ENCODE measurements around the gene PLEKHG1.

Gene PLEKHG1

GRCh38 chr6:150622476-150622875 is 22.8 kb downstream of the PLEKHG1 start:
- no peaks in the 10 kb centered on the region for H3K27me3 ChIP-seq (ENCODE audit: control insufficient read depth, insufficient read depth, low read length)
- peak overlapping the region; percentile 3 for H3K4me2 ChIP-seq (ENCODE audit: low read length)
- peaks cover 75% of the 10 kb centered on the region for H3K79me2 ChIP-seq
- H3K27ac ChIP-seq = no peak overlapping the region
- H3K4me3 ChIP-seq (ENCODE audit: low read depth, low read length) = no peak overlapping the region
- H3K4me1 ChIP-seq = peaks cover 33% of the 10 kb centered on the region
- H3K9ac ChIP-seq = no peak overlapping the region
- H3K36me3 ChIP-seq (ENCODE audit: control insufficient read depth, insufficient read depth, low read length) = no peaks in the 10 kb centered on the region
- no peak for TF ChIP-seq CTCF (IDR thresholded peaks at IDR 0.05)
- no peak overlapping the region for H2AFZ ChIP-seq
- H3K9me3 ChIP-seq (ENCODE audit: control insufficient read depth, low read length) = no peaks in the 10 kb centered on the region

GRCh38 chr6:150622941-150623874 is 23.5 kb downstream of the PLEKHG1 start:
- H2AFZ ChIP-seq = no peak overlapping the region
- peaks cover 76% of the 10 kb centered on the region for H3K79me2 ChIP-seq
- no peaks in the 10 kb centered on the region for H3K9me3 ChIP-seq (ENCODE audit: control insufficient read depth, low read length)
- peaks cover 35% of the 10 kb centered on the region for H3K4me1 ChIP-seq
- H3K36me3 ChIP-seq (ENCODE audit: control insufficient read depth, insufficient read depth, low read length) = no peaks in the 10 kb centered on the region
- H3K27me3 ChIP-seq (ENCODE audit: control insufficient read depth, insufficient read depth, low read length) = no peaks in the 10 kb centered on the region
- peak overlapping the region; percentile 29 for H3K4me2 ChIP-seq (ENCODE audit: low read length)
- H3K27ac ChIP-seq = peak overlapping the region; percentile 21
- no peak overlapping the region for H3K4me3 ChIP-seq (ENCODE audit: low read depth, low read length)
- no peak for TF ChIP-seq CTCF (IDR thresholded peaks at IDR 0.05)
- H3K9ac ChIP-seq = no peak overlapping the region

- Histone ChIP-seq H3K4me2 (ENCODE audit: low read length) (no peak overlapping the region), H3K27me3 (ENCODE audit: control insufficient read depth, insufficient read depth, low read length) (no peaks in the 10 kb centered on the region), H3K9ac (no peak overlapping the region), H2AFZ (no peak overlapping the region), H3K79me2 (peaks cover 82% of the 10 kb centered on the region), H3K4me3 (ENCODE audit: low read depth, low read length) (no peak overlapping the region), H3K27ac (no peak overlapping the region), H3K9me3 (ENCODE audit: control insufficient read depth, low read length) (no peaks in the 10 kb centered on the region), H3K36me3 (ENCODE audit: control insufficient read depth, insufficient read depth, low read length) (no peaks in the 10 kb centered on the region), H3K4me1 (peaks cover 39% of the 10 kb centered on the region)
- no peak for TF ChIP-seq CTCF (IDR thresholded peaks at IDR 0.05)
These were observed 24.5 kb downstream of the PLEKHG1 start for GRCh38 chr6:150624191-150624590.

- no peaks in the 10 kb centered on the region for H3K36me3 ChIP-seq (ENCODE audit: control insufficient read depth, insufficient read depth, low read length)
- peaks cover 36% of the 10 kb centered on the region for H3K4me1 ChIP-seq
- H2AFZ ChIP-seq = no peak overlapping the region
- no peak overlapping the region for H3K4me2 ChIP-seq (ENCODE audit: low read length)
- peaks cover 79% of the 10 kb centered on the region for H3K79me2 ChIP-seq
- H3K9me3 ChIP-seq (ENCODE audit: control insufficient read depth, low read length) = no peaks in the 10 kb centered on the region
- no peak for TF ChIP-seq CTCF (IDR thresholded peaks at IDR 0.05)
- H3K27me3 ChIP-seq (ENCODE audit: control insufficient read depth, insufficient read depth, low read length) = no peaks in the 10 kb centered on the region
- no peak overlapping the region for H3K4me3 ChIP-seq (ENCODE audit: low read depth, low read length)
- H3K27ac ChIP-seq = no peak overlapping the region
- no peak overlapping the region for H3K9ac ChIP-seq
These were observed 26.2 kb downstream of the PLEKHG1 start for GRCh38 chr6:150625927-150626326.
